Lung microvascular endothelial cell (primary cell): ENCODE results near the gene RAB18. TPM values are rescaled to one million over a fixed set of nuclear protein-coding genes. Genes with fewer than 3 reads are reported as not detected.
"Not testable (repeated sequence)": the region's sequence is repeated elsewhere in the genome, so short reads cannot be mapped to it uniquely, and the experiment has no call there.

Source experiments
- DNase-seq, 2 donors: peaks; one replicate each; pipeline versions ENCODE4 v3.0.0 to v3.0.0-alpha.2; 2010; ENCODE audit warnings: low read depth in 2 of 2
- total RNA-seq: library from RNA; depleted of rRNA; stranded (reverse); fragments of >200 nt; gene quantifications from 2 replicates; pipeline ENCODE4 v1.2.1, GENCODE V29; 2014

The RAB18 gene
- total RNA-seq: 29.0 and 41.1 TPM in 2 replicates

DNA sequence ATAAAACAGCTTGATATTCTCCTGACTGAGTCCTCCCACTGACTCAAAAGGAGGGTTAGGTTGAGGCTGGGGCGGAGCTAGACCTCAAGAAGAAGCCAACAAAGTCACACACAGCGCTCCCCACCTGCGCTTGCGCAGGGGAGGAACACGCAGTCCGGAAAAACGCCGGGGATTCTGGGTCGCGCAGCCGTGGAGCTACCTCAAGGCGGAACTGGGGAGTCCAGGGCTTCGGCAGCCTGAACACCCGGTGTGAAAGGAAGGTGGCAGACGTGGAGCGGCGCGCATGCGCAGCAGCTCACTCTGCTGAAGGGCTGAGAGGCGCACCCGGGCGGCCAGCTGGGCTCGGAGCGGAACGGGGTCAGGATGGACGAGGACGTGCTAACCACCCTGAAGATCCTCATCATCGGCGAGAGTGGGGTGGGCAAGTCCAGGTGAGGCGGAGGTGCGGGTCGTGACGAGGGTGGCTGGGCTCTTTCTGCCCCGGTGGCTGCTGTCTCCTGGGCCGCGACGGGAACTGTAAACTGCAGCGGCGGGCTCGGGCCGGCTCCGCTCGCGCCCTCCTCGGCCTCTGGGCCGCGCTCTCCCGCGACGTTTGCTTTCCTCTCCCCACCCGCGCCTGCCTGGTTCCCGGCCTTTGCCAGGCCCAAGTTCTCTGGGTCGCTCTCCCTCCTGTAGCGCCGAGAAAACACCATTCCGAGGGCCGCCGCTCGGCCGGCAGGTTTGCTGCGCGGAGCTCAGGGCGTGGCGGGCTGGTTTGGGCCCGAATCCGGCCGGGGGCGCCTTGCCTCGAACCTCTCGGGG, at the start of gene RAB18:
TSS of gene RAB18 (plus strand) at position 298 of the 801 bp plus-strand sequence. CDS start at position 364, 66 bp downstream.
- DNase-seq: peak; percentile 98

DNA sequence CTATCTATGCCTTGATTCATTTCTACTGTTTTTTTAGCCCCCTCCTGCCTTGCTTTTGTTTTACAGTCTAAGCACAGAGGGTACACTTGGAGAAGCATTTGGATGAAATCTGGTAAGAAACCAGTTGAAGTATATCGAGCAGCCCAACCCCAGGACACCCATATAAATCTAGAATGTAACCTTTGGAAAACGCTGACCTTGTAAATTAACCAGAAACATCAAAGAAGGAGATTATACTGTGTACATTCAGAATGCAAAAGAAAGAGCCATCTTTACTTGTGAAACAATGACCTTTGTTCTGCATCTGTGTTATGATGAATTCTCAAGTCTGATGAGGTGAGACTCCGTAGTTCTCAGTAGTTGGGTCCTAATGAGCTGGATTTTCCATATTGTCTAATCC, 49.3 kb upstream of the RAB18 start:
- DNase-seq: no peak

DNA sequence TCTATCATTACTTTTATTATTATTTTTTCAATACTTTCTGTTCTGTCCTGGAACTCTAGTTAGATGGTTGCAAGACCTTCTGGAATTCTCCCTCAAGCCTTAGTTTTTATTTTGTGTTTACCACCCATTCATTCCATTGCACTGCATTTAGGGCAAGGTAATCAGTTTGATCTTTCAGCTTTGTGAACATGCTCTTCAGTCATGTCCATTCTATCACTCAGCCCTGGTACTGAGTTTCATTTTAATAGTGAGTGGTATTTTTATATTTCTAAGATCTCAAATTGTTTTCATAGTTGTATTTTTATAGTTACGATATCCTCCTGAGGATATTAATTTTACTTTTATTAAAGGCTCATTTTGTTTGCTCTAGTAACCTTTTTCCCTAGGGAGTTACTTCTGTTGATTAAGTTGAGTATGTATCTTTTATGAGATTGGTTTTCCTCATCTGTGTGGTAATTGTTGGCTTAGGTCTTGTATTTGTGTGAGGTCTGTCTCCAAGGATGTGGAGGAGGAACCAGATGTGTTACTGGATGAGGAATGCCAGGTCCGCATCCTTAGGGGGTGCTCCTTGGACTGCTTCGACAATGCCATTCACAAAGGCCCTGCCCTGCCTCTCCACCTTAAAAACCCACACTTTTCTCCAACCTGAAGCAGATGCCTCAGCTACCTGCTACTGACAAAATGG, 46.7 kb upstream of the RAB18 start:
- no peak for DNase-seq

DNA sequence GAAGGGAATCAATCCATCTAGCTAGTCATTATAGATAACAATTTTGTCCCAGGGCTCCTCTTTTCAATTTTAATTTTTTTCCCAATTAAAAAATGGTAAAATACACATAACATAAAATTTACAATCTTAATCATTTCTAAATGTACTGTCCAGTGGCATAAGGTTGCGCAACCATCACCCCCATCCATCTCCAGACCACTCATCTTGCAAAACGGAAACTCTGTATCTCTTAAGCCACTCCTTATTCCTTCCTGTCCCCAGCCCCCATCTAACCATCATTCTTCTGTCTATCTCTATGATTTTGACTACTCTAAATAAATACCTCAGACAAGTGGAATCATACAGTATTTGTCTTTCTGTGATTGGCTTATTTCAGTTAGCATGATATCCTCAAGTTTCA, 46.1 kb upstream of the RAB18 start:
- no peak for DNase-seq

DNA sequence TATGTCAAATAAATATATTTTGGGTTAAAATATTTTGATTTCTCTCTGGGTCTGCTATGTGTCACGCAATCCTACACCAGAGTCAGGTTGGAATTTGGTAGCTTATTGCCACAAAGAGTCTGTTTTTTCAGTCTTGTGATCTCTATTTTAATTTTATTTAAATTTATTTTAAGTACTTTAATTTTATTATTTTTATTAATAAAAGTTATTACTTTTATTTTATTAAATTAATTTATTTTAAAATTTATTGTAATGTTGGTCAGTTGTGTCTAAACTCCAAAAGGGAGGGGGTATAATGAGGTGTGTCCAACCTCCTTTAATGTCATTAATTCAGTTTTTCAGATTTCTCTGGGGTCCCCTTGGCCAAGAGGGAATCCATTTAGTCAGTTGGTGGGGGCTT, 42.8 kb upstream of the RAB18 start:
- DNase-seq: no peak

DNA sequence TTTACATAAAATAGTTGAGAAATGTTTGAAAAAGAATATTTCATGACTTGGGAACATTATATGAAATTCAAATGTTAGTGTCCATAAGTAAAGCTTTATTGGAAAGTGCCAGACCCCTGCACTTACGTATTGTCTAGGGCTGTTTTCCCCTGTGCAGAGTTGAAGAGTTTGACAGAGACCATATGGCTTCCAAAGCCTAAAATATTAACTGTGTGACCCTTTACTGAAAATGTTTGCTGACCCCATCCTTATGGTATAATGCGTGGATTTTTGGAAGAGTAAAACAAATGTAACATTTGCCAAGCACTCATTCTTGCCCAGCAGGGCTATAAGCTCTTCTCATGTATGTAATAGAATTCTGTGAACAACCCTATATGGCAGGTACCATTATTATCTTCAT, 40.1 kb upstream of the RAB18 start:
- DNase-seq: no peak

DNA sequence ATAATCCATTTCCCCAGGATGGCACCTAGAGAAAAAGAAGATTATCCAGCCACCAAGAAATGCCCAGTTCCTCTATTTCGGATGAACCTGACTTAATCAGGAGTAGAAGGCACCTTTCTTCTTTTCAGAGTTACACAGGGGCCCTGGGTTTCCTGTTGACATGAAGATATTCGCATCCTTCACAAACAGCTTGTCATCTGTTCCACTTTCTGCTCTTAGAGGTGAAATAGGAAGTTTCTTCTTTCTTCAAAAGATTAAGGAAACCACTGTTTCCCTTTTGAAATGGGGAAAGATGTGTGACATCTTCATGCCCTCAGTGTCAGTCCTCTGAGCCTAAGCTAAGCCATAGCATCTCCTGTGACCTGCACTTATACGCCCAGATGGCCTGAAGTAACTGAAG, 39.1 kb upstream of the RAB18 start:
- no peak for DNase-seq

DNA sequence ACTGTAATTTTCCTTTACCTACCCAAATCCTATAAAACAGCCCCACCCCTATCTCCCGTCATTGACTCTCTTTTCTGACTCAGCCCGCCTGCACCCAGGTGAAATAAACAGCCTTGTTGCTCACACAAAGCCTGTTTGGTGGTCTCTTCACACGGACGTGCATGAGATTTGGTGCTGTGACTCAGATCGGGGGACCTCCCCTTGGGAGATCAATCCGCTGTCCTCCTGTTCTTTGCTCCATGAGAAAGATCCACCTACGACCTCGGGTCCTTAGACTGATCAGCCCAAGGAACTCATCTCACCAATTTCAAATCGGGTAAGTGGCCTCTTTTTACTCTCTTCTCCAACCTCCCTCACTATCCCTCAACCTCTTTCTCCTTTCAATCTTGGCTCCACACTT, 38.5 kb upstream of the RAB18 start:
- DNase-seq: not testable (repeated sequence)

DNA sequence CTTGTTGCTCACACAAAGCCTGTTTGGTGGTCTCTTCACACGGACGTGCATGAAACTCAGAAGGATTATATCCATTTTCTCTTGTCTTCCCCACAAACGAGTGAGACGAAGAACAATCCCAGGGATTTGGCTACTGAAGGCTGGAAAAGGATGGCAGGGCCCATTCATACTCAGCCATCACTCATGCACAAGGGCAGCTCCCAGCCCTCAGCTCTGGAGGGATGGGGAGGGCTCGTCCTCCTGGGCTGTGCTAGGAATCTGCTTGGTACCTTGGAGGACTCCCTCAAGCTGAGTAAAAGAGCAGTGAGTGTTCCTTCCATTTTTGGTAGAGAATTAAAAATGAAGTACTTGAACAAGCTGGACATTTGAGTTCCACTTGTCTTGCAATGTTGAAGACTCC, 33.2 kb upstream of the RAB18 start:
- DNase-seq: no peak

DNA sequence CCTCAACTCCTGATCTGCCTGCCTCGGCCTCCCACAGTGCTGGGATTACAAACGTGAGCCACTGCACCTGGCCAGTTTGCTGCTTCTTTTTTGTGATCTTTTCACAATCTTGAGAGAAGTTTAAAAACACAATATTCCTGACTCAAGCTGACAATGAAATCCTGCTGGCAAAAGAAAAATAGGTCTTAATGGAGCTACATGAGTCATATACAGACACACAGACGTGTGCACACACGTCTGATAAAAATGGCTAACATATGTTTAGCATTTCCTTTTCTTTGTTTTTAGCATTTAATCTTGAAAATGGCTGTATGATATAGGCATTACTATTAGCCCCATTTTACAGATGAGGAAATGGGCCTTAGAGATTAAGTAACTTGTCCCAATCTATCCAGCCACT, 29.4 kb upstream of the RAB18 start:
- no peak for DNase-seq

DNA sequence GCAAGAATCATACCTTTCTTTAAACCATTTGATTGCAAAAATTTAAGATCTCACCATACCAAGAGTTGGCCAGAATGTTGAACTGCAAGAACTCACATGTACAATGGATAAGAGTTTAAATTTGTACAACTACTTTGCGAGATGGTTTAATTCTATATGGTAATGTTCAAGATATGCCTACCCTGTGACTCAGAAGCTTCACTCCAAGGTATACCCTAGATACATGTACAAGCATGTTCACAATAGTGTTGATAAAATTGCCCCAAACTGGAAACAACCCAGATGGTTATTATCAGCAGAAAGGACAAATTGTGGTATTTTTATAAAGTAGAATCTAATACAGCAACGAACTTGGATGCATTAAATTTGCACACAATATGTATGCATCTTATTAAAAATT, 25.1 kb upstream of the RAB18 start:
- no peak for DNase-seq

DNA sequence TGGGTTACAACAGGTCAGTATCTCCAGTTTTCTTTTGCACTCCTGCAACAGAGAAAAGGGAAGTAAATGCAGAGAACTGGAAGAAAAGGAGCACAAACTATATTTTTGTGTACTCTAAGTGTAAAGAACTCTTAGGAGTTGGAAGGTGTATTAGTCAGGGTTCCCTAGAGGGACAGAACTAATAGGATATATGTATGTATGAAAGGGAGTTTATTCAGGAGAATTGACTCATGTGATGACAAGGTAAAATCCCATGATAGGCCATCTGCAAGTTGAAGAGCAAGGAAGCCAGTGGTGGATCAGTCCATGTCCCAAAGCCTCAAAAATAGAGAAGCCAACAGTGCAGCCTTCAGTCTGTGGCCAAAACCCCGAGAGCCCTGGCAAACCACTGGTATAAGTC, 22.6 kb upstream of the RAB18 start:
- no peak for DNase-seq

DNA sequence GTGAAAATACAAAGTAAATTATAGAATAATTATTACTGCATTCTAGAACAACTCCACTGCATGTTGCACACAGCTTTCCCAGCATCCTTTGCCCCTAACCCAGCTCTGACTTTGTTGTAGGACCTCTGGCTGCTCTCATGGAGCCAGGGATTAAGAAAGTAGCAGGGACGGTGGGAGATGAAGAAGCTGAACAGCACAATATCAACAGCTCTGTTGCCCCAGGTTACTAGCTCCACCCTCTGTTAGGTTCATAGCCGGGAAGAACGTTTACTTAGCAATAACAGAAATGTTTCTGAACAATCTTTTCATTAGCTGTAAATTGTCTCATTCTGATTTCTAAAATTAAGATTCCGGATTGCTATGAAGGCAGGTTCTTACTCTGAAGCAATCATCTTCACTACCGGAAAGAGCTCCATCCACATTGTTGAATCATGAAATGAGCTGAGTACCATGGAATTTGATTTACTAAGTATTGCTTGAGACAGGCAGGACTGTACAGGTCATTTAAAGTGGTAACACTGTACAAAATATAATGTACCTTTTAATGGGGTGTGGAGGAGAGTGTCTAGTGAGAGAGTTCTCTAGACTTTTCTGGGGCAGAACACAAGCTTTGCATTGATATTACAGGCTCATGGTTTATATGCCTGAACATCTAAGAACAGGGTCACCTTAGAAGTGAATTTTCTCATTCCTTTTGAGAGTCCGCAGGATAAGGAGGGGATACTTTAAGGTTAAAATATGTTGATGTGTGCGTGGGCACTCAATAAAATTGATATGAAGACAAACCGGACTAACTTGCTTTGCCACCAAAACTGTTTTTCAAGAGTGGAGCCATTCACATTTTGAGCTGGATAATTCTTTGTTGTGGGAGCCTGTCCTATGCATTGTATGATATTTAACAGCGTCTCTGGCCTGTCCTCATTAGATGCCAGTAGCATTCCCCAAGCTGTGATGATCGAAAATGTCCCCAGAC, 20.8 kb upstream of the RAB18 start:
- DNase-seq: no peak

DNA sequence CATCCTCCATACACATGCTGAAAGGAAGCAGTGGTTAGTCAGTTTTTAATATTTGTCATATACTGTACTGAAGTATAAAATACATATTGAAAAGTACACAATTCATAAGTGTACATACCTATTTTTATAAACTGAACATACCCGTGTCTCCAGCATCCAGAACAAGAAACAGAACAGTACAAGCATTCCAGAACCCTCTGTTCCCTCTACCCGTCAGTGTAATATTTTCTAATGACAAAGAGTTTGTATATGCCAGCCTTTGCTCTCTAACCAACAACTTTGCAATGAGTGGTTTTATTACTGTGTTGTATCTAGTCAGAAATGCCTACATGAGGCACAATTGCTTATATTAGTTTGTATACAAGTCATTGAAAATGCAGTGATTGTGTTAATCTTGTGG, 18.7 kb upstream of the RAB18 start:
- no peak for DNase-seq

DNA sequence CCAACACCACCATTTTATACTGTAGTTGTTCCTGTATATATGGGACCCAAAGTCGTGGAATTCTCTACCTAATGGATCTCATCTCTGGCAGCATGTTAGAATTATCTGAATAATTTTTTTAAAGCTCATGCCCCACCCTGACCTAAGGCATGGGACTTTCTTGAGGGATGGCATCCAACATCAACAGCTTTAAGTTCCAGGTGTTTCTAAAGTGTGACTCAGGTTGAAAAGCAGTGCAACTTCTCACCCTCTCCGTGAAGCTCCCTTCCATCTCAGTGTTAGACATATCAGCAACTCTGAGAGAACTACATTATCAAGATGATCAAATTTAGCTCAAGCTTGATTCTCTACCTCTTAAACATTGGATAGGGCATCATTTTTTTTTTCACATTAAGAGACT, 18.1 kb upstream of the RAB18 start:
- DNase-seq: no peak

DNA sequence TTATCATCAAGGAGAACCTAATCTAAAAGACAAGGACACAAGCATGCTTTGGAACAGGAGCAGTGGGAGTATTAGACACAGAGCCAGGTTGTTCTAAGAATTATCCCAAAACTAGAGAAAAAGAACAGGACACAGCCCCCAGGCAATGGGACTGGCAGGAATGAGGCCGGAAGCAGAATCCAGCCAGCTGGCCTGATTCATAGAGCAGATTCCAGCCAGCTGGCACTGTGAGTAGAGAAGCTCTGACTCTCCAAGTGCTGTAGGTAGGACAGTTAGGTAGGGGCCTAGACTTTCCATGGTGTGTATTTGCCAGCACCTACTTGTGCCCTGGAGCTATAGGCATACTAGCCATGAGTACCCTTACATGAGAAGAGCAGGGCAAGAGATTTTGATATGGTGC, 13.3 kb upstream of the RAB18 start:
- DNase-seq: no peak

DNA sequence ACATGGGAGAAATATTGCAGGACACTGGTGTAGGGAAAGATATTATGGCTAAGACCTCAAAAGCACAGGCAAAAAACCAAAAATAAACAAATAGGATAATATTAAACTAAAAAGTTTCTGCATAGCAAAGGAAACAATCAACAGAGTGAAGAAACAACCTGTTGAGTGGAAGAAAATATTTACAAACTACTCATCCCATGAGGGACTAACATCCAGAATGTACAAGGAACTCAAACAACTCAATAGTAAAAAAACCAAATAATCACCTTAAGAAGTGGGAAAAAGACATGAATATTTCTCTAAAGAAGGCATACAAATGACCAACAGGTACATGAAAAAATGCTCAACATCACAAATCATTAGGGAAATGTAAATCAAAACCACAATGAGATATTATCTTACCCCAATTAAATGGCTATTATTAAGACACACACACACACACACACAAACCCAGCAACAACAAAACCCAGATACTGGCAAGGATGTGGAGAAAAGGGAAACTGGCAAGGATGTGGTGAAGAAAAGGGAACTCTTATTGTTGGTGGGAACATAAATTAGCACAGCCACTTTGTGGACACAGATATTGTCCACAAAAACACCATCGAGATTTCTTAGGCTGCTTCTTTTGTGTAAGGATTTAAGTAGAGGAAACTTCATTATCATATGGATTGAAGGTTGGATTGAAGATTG, 9.8 kb upstream of the RAB18 start:
- DNase-seq: no peak

DNA sequence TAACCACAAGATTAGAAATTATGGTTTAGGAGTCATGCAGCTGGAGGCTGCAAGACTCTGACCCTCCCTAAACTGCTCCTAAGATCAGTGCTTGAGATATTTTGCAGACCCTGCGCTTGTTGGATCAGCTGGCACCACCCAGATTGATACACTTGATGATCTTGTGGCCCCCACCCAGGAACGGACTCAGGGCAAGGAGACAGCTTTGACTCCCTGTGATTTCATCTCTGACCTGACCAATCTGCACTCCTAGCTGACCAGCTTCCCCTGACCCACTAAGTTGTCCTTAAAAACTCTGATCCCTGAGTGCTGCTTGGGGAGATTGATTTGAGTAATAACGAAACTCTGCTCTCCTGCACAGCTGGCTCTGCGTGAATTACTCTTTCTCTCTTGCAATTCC, 8.0 kb upstream of the RAB18 start:
- no peak for DNase-seq

DNA sequence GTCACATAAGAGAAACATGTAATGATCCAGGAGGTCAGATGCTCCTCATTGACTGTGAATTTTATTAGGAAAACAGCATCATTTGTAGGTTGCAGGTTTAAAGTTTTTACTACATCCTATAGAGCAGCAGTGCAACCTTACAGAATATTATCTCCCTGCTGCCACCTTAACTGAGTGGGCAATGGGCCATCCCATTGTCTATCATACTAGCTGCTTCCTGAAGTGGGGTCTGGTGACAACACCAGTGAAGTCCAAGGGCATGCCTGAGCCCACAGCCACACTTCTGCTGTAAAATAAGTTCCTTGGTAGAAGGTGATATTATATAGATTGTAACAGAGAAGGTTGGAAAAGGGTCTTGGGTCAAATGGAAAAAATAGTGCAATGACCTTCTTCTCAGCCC, 4.0 kb upstream of the RAB18 start:
- peak in 1 of 2 donors; percentile 66 for DNase-seq

DNA sequence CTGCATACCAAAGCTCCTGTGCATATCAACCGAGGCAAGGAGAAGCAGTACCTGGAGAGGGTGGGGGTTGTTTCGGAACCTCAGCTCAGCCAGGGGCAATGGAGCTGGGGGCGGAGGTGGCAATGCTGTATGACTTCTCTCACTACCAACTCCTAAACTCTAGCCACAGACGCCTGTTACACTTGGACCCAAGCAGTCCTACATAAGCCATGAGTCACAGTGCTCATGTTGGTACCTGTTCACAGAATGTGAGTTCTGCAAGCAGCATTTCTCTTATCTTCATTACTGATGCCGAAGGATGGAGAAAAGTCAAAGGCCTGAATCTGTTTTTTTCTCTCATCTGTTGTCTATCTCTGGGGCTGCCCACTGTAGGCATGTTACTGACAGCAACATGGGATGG, 3.2 kb upstream of the RAB18 start:
- no peak for DNase-seq

DNA sequence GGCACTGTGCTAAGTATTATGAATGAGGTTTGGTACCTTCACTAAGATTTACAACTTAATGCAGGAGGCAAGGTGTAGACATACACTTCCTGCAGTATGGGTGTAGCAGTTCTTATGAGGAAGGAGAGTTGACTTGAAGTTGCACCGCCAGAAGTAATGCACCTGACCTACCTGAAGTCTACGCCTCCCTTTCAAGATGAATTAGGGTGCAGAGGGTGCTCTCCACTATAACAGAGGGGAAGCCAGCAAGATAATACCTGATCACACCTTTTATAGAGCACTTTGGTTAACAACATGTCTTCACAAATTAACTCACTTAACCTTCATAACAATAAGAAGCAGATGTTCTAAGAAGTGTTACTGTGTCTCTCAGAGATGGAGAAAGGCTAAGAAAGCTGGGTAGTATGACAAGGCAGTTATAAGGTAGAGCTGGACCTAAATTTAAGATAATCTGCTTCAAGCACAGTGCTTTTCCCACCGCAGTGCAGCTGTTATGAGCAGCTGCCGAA, 552 bp upstream of the RAB18 start:
- no peak for DNase-seq
